ENCODE data around the gene PBX1. TPM values are rescaled to one million over a fixed set of nuclear protein-coding genes. Genes with fewer than 3 reads are reported as not detected.

The PBX1 gene
- total RNA-seq, 2 experiments from 2014 or later = 0.17 TPM

DNA sequence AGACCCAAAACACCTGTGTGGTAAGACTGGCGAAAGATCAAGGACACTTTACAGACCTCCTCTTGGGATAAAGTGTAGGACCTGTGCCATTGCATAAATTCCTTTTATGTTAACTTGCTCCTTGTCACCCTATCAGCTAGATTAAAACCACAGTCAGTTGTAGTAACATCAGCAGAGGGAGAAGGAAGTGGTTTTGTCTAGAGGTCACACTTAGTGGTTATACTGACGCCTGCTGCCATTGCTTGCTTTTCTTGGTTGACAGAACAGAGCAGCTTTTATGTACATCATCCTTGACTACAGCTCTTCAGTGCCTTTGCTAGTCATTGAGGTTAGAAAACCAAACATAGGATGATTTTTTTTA is 101.4 kb downstream of the PBX1 start:
- Mint-ChIP-seq H3K27ac (no peak overlapping the region), H3K36me3 (no peaks in the 10 kb centered on the region), H3K9me3 (peaks cover 5% of the 10 kb centered on the region), H3K27me3 (no peaks in the 10 kb centered on the region), H3K4me3 (no peak overlapping the region), H3K4me1 (ENCODE audit: low read depth) (no peaks in the 10 kb centered on the region)
- intact Hi-C loops (cut with micrococcal nuclease) = no loop called here
- ChIA-PET POLR2A (no interaction called here), CTCF (no interaction called here)
- DNase-seq = no peak

DNA sequence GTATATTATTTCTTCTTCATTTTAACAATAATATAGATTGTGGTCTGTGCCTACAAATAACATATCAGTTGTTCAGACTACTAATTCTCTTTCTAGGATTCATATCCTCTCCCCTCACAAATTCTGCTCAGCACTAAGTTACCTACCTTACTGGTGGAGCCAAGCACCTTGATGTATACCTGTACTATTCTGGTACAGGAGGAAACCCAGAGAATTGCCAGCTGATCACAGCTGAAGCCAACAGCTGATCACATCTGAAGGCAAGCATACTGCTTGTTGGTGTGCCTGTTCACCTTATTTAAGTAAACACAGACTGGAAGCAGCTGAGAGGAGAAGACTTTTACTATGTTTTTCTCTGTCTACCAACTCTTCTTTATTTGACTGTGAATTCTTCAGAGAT is 101.8 kb downstream of the PBX1 start:
- POLR2A ChIA-PET = no interaction called here
- Mint-ChIP-seq H3K27me3 (no peaks in the 10 kb centered on the region), H3K4me3 (no peak overlapping the region), H3K36me3 (no peaks in the 10 kb centered on the region), H3K4me1 (ENCODE audit: low read depth) (no peaks in the 10 kb centered on the region), H3K27ac (no peak overlapping the region), H3K9me3 (peaks cover 5% of the 10 kb centered on the region)
- no peak for DNase-seq
- intact Hi-C loops (cut with micrococcal nuclease) = no loop called here
- CTCF ChIA-PET = no interaction called here

DNA sequence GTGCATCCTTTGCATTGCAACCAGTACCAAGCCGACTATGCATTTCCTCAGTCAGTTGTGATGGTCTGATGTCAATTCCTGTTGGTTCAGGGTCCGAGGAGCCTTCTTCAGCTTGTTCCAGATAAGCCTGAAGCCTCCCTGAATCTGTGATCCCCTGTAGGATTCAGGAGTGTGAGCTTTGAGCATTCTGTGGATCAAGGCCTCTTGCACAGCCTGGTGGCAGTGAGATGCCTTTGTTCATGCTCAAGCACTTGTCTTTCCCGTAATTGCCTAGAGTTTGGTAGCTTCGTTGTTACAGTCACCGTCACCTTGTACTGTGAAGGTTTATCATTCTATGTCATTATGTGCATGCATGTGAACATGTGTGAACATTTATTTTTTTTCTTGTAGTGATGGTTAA is 103.5 kb downstream of the PBX1 start:
- Mint-ChIP-seq H3K27ac (no peak overlapping the region), H3K27me3 (no peaks in the 10 kb centered on the region), H3K4me1 (ENCODE audit: low read depth) (no peaks in the 10 kb centered on the region), H3K36me3 (no peaks in the 10 kb centered on the region), H3K4me3 (no peak overlapping the region), H3K9me3 (peaks cover 5% of the 10 kb centered on the region)
- ChIA-PET POLR2A (no interaction called here), CTCF (interaction anchor here (0.7 kb wide), 1 partner anchor 1105 kb away, joined by 3 read pairs; no protein-coding TSS in a partner anchor)
- no peak for DNase-seq
- intact Hi-C loops (cut with micrococcal nuclease) = no loop called here

DNA sequence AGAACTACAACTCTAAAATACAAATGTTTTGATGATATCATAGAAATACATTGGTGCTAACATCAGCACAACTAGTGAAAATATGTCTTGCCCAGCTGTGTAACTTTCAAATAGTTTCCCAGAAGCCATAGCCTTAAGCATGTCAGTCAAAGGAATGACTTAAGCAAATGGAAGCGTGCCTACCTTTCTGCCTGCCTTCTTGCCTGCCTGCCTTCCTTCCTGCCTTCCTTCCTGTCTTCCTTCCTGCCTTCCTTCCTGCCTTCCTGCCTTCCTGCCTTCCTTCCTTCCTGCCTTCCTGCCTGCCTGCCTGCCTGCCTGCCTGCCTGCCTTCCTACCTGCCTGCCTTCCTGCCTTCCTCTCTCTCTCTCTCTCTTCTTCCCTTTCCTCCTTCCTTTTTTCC is 104.0 kb downstream of the PBX1 start:
- no peak overlapping the region for H3K27ac Mint-ChIP-seq
- DNase-seq = no peak
- intact Hi-C loops (cut with micrococcal nuclease) = no loop called here
- H3K27me3 Mint-ChIP-seq = no peaks in the 10 kb centered on the region
- ChIA-PET CTCF (interaction anchor here (0.7 kb wide), 1 partner anchor 1106 kb away, joined by 3 read pairs; no protein-coding TSS in a partner anchor), POLR2A (no interaction called here)
- H3K36me3 Mint-ChIP-seq = no peaks in the 10 kb centered on the region
- no peaks in the 10 kb centered on the region for H3K4me1 Mint-ChIP-seq (ENCODE audit: low read depth)
- no peak overlapping the region for H3K4me3 Mint-ChIP-seq
- H3K9me3 Mint-ChIP-seq = peaks cover 5% of the 10 kb centered on the region

DNA sequence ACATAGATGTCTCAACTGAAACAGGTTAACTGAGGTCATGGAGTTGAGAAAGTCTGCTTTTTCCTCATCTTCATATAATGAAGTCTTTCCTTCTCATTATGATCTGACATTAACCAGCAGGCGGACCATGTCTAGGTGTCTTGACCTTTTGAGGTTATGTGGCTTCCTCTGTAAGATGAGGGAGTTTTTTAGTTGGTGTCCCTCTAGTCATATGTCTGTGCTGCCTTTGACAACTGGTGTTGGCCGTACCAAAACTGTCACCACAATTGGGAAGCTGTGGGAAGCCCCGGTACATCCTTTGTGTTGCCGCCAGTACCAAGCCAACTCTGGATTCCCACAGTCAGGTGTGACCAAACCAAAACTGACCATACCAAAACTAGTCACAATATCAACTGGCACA is 105.1 kb downstream of the PBX1 start:
- H3K9me3 Mint-ChIP-seq = peaks cover 11% of the 10 kb centered on the region
- no peak for DNase-seq
- no peaks in the 10 kb centered on the region for H3K27me3 Mint-ChIP-seq
- H3K27ac Mint-ChIP-seq = no peak overlapping the region
- intact Hi-C loops (cut with micrococcal nuclease) = no loop called here
- H3K4me1 Mint-ChIP-seq (ENCODE audit: low read depth) = no peaks in the 10 kb centered on the region
- POLR2A ChIA-PET = no interaction called here
- no peaks in the 10 kb centered on the region for H3K36me3 Mint-ChIP-seq
- H3K4me3 Mint-ChIP-seq = no peak overlapping the region
- CTCF ChIA-PET = no interaction called here

DNA sequence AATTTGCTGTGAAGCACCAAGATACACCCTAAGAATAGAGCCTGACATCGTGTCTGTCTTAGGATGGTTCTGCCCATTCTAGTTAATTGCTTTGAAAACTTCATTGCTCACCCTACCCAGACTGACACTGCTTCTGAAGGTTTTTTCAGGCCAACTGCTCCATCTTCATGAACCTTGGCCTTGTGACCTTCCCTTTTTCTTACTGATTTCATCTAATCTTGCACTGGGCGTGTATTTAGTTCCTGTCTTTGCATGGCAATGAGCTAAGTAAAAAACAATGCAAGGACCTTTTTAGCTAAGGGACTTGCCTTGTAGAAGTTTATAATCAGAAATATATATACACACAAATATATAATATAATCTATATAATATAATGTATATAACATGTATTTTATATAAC is 108.0 kb downstream of the PBX1 start:
- peaks cover 18% of the 10 kb centered on the region for H3K9me3 Mint-ChIP-seq
- no peaks in the 10 kb centered on the region for H3K36me3 Mint-ChIP-seq
- DNase-seq = no peak
- no peak overlapping the region for H3K4me3 Mint-ChIP-seq
- no peak overlapping the region for H3K27ac Mint-ChIP-seq
- CTCF ChIA-PET = no interaction called here
- H3K4me1 Mint-ChIP-seq (ENCODE audit: low read depth) = no peaks in the 10 kb centered on the region
- H3K27me3 Mint-ChIP-seq = no peaks in the 10 kb centered on the region
- intact Hi-C loops (cut with micrococcal nuclease) = no loop called here
- POLR2A ChIA-PET = no interaction called here

DNA sequence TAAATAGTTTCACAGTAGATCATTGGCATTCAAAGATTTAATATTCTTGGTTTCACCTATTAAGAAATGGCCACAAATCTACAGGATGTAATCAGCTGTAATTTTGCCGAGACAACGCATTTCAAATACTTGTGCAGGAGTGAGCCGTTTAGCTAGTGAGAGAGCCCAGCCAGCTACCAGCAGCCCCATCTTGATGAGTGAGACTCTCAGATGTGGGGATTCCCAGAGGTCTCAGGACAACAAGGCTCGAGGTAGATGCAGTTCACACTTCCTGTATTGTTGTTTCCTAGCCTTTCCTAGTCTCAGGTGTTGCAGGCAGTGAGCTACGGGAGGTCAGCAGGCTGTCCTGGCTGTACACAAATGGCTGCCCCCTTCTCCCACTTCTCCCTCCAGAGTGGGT is 108.6 kb downstream of the PBX1 start:
- POLR2A ChIA-PET = no interaction called here
- Mint-ChIP-seq H3K36me3 (no peaks in the 10 kb centered on the region), H3K9me3 (peaks cover 18% of the 10 kb centered on the region), H3K4me1 (ENCODE audit: low read depth) (no peaks in the 10 kb centered on the region), H3K27ac (no peak overlapping the region), H3K4me3 (no peak overlapping the region), H3K27me3 (no peaks in the 10 kb centered on the region)
- intact Hi-C loops (cut with micrococcal nuclease) = no loop called here
- DNase-seq = no peak
- CTCF ChIA-PET = no interaction called here

DNA sequence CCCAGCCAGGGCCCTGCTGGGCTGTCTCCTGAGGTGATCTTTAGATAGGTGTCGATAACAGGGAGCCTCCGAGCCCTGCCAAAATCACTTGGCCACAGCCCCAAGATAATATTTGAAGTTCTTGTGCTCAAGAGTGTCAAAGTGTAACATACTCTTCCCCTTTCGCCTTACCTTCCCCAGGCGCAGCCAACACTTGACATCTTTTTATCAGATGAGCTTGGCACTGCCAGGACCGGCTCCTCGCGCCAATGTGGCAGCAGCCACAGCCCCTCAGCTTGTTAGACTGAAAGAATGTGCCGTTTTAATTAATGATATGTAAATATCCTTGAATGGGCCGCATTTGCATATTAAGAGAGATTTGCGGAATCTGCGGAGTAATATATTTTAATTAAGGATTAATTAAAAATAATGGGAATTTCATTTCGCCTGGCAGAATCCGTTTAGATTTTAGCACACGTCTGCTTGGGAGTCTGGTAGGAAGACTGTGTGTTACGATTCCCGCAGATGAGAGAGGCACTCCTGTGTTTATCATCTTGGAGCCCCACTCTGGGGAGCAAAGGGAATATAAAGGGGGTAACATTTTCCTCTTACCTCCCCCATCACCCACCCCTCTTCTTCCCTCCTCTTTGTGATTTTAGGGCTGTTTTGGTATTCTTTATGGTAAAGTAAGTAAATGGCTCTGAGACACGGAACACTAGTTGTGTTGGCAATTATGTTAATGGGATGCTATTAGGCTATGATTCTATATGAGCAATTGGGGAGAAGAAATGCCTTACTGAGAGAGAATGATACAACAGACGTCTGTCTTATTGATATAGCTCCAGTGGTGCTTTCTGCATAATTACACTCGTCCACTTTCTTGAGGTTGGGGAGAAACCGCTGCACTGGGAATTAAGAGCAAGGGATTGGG is 109.8 kb downstream of the PBX1 start:
- H3K27me3 Mint-ChIP-seq = no peaks in the 10 kb centered on the region
- no peaks in the 10 kb centered on the region for H3K36me3 Mint-ChIP-seq
- H3K9me3 Mint-ChIP-seq = peaks cover 13% of the 10 kb centered on the region
- no peaks in the 10 kb centered on the region for H3K4me1 Mint-ChIP-seq (ENCODE audit: low read depth)
- intact Hi-C loops (cut with micrococcal nuclease) = no loop called here
- H3K27ac Mint-ChIP-seq = no peak overlapping the region
- CTCF ChIA-PET = interaction anchor here (0.7 kb wide), 1 partner anchor 28 kb away, joined by 3 read pairs; no protein-coding TSS in a partner anchor
- DNase-seq = no peak
- POLR2A ChIA-PET = no interaction called here
- no peak overlapping the region for H3K4me3 Mint-ChIP-seq

DNA sequence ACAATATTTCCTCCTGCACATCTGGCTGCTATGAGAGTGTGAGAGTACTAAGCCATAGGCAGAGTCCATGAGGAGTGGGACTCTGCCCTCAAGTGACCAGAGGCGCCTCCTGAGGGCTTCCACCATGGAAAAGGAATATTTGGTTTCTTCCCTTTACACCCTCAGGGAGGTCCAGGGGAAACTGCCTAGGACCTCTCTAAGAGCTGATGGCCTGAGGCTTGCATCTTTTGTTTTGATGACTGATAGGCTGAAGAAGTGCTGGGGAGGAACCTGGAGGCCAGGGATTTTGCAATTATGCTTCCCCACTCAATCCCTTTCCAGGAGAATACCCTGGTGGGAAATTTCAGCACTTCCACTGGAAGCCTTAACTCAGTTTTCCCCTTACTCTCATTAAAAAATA is 111.0 kb downstream of the PBX1 start:
- DNase-seq = no peak
- intact Hi-C loops (cut with micrococcal nuclease) = no loop called here
- POLR2A ChIA-PET = no interaction called here
- CTCF ChIA-PET = no interaction called here
- no peak overlapping the region for H3K4me3 Mint-ChIP-seq
- H3K9me3 Mint-ChIP-seq = peaks cover 13% of the 10 kb centered on the region
- H3K36me3 Mint-ChIP-seq = no peaks in the 10 kb centered on the region
- no peaks in the 10 kb centered on the region for H3K4me1 Mint-ChIP-seq (ENCODE audit: low read depth)
- no peak overlapping the region for H3K27ac Mint-ChIP-seq
- H3K27me3 Mint-ChIP-seq = no peaks in the 10 kb centered on the region

DNA sequence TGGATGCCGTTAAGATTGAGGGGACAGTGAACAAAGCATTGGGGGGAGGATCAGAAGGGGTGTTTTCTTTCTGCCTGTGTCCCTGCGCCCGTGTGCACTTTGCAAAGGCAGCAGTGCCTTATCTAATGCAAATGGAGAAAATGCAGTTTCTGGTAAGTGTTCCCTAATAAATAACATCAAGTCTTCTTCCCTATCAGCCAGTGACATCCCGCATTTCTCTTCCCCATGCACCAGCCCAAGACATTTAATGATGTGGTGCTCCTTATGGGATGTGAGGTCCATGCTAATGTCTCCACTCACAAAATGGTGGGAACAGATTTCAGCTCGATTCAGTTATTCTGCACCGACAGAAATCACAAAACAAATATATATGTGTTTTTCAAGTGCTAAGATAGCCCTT is 111.8 kb downstream of the PBX1 start:
- intact Hi-C loops (cut with micrococcal nuclease) = no loop called here
- Mint-ChIP-seq H3K4me1 (ENCODE audit: low read depth) (no peaks in the 10 kb centered on the region), H3K27ac (no peak overlapping the region), H3K9me3 (peaks cover 13% of the 10 kb centered on the region), H3K27me3 (no peaks in the 10 kb centered on the region), H3K36me3 (no peaks in the 10 kb centered on the region), H3K4me3 (no peak overlapping the region)
- POLR2A ChIA-PET = no interaction called here
- no peak for DNase-seq
- CTCF ChIA-PET = no interaction called here

DNA sequence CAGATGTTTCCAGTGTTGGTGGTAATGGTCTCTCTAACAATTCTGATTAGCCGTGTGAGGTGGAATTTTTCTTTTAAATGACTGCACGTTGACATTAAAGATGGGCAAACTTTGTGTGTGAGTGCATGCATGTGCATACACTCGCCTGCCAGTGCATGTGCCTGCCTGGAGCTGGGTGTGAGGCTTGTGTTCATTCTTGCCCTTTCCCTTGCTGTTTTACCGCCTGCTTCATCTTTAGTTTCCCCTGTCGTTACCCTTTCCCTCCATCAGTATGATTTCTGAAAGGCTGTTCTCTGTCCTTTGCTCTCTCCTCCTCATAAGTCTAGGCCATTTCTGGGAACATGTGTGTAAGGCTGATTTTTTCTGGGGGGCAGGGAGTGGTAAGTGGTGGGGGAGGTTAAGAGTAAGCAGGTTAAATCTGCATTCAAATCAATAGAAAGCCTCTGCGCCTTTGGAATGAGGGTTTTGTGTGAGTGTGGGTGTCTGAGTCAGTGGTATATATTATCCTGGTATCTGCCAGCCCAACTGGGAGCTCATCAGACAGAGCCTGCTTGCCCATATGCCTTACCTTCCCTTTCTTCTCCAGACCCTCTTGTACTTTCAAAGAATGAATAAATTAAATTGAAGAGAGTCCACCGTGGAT is 112.5 kb downstream of the PBX1 start:
- no peaks in the 10 kb centered on the region for H3K4me1 Mint-ChIP-seq (ENCODE audit: low read depth)
- intact Hi-C loops (cut with micrococcal nuclease) = no loop called here
- H3K36me3 Mint-ChIP-seq = no peaks in the 10 kb centered on the region
- ChIA-PET POLR2A (no interaction called here), CTCF (no interaction called here)
- H3K4me3 Mint-ChIP-seq = no peak overlapping the region
- H3K27me3 Mint-ChIP-seq = no peaks in the 10 kb centered on the region
- DNase-seq = no peak
- no peak overlapping the region for H3K27ac Mint-ChIP-seq
- H3K9me3 Mint-ChIP-seq = peaks cover 13% of the 10 kb centered on the region

DNA sequence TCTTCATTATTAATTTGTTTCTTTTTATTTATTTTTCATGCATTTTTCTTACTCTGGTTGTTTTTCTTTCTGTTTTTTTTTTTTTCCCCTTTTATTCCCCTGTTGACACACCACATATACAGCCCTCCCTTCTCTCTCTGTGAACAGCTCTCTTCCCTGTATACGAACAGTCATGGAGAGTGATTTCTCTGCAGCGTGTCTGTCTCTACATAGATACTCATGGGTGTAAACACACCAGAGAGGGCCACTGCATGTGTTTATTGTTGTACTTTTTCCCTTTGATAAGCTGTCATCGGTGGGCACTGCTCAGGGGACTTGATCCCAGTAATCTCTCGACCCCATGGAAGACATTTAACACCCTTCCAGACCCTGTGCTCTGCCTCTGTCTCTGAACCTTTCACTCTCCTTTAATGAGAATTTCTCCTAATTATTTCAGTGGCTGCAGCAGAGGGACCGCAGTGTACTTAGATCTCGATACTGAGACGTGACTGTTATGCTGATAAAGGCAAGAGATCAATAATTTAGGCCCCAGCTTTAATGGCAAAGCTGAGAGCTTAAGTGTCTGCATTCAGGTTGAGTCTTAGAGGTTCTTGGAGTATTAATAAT is 113.1 kb downstream of the PBX1 start:
- no peaks in the 10 kb centered on the region for H3K36me3 Mint-ChIP-seq
- H3K4me3 Mint-ChIP-seq = no peak overlapping the region
- no peaks in the 10 kb centered on the region for H3K4me1 Mint-ChIP-seq (ENCODE audit: low read depth)
- CTCF ChIA-PET = no interaction called here
- H3K27me3 Mint-ChIP-seq = no peaks in the 10 kb centered on the region
- H3K9me3 Mint-ChIP-seq = peaks cover 13% of the 10 kb centered on the region
- intact Hi-C loops (cut with micrococcal nuclease) = no loop called here
- no peak for DNase-seq
- no peak overlapping the region for H3K27ac Mint-ChIP-seq
- POLR2A ChIA-PET = no interaction called here

Measured in activated CD4-positive, alpha-beta memory T cell treated with anti-CD3 and anti-CD28 coated beads for 36 hours (primary cell).